CD4-positive, alpha-beta T cell treated with Interleukin-6 at 100 ng/mL for 8 hours (primary cell): Measurements from ENCODE around the gene CNTN1.

ENCODE experiments used
- DNase-seq: peaks from one replicate; pipeline ENCODE4 v3.0.0-alpha.2; 2020; ENCODE audit warnings: mixed read lengths, low spot score

The CNTN1 gene

DNA sequence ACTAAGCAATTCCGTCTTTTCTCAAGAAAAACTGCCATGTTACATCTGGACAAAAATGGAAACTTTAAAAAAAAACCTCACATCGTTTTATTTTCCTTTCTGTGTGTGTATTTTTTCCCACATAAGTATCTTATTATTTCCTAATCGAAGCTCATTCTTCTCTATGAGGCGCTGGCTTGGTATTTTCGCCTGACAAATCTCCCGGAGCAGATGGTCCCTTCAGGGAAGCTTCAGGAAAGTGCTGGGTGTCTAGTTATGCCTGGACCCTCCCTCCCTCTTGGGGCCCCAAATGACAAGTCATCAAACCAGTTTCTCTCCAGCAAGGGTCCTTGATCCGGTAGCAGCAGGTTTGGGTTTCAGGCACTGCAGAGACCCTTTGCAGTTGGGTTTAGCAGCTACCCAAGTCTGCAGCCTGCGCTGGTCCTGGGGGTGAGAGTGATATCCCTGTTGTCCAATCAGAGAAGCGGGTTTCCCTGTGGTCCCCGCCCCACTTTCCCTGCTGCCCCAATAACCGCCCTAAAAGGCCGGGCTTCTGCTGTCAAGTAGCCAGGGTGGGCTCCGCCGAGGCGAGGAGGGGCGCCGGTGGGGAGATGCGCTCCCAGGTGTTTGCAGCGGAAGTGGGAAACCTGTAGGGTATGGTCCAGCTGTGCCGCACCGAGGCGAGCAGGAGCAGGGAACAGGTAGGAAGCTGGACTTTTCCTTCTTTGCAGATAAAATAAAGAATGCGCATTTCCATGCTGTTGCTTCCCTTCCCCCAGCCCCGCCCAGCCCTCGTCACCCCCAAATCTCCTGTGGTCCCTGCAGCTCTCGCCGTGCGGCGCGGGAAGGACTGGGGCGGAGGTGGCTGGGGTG is at the start of gene CNTN1:
TSS of gene CNTN1 (plus strand) at position 527 of the 852 bp plus-strand sequence.
- no peak for DNase-seq

GRCh38 chr12:40643506-40643905 is 48.7 kb upstream of the CNTN1 start:
- DNase-seq: no peak

GRCh38 chr12:40643976-40644375 is 48.3 kb upstream of the CNTN1 start:
- no peak for DNase-seq

DNA sequence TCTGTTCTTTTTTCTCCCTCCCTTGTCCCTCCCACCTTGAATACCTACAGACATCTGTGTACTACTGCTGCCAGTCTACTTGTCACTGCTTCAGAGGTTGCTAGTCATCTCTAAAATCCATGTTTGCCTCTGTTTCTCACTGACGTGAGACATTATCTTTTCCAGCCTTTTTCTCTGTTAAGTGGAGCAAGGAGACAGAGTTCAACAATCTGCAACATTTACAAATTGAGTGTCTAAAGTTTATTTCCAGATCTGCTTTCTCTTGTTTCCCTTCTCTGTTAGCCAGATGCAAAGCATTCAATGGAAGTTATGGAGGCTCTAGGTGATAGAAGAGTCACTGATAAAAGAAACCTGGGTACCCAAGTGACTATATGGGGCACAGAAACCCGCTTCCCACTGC is 47.5 kb upstream of the CNTN1 start:
- no peak for DNase-seq

GRCh38 chr12:40645361-40645760 is 46.9 kb upstream of the CNTN1 start:
- no peak for DNase-seq

- DNase-seq: no peak
These were observed 45.8 kb upstream of the CNTN1 start for GRCh38 chr12:40646456-40646855.

DNA sequence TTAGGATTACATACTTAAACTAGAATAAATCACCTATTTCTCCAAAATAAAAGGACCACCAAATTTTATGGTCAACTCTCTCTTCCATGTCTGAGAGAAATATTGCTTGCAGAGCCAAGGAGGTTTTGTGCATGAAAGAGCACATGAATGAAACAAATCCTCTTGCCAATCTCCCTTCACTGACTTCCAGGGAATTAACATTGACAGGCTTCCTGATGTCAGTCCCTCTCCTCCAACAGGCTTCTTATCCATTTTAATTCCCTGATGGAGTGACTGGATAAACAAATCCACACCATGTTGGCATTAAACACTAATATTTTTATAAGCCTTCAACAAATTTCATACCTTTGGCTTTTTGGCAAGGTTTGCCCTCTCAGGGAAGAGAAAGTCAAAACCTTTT is 45.3 kb upstream of the CNTN1 start:
- DNase-seq: no peak

DNA sequence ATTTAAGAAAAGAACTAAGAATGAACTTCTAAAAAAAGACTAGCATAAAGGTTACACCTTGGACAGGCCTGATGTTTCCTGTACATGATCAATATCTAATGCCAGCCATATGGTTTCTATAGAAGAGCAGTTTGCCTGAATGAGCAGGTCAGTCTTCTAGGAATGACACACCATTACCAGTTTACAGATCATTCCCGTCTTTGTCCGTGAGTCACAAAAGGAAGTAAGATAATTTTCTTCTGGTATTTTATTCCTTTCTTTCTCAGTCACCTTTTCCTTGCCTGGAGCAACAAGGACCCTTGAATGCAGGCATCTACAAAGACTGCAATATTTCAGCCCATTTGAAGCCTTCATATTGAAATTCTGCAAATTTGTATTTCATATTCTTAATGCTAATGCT is 44.6 kb upstream of the CNTN1 start:
- no peak for DNase-seq

DNA sequence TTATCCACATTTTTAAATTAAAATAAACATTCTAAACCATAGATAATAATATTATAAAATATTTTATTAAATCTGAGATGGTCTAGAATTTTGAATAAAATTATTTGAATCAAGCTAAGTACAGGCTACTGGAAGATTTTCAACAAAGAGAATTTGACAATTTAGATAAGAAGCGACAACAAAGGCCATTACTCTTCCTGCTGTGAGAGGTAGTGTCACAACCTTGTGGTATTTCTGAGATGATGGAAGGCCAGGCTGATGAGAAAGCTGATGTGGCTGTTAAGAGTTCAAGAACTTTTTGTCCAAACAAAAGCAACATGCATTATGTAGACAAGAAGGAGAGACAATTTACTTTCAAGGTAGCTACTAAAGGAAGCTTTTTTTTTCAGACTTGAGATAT is 43.7 kb upstream of the CNTN1 start:
- no peak for DNase-seq

- DNase-seq: no peak
These were observed 42.1 kb upstream of the CNTN1 start for GRCh38 chr12:40650038-40650704.

GRCh38 chr12:40655451-40655850 is 36.8 kb upstream of the CNTN1 start:
- no peak for DNase-seq

DNA sequence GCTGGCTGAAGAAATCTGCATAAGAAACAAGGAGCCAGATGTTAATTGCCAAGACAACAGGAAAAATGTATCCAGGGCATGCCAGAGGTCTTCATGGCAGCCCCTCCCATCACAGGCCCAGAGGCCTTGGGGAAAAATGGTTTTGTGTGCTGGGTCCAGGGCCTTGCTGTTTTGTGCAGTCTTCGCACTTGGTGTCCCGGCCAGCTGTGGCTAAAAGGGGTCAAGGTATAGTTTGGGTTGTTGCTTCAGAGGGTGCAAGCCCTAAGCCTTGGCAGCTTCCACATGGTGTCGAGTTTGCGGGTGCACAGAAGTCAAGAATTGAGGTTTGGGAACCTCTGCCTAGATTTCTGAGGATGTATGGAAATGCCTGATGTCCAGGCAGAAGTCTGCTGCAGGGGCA is 29.9 kb upstream of the CNTN1 start:
- DNase-seq: no peak

- DNase-seq: no peak
These were observed 28.5 kb upstream of the CNTN1 start for GRCh38 chr12:40663781-40664180.

GRCh38 chr12:40668099-40668529 is 24.1 kb upstream of the CNTN1 start:
- DNase-seq: no peak

GRCh38 chr12:40672741-40673271 is 19.4 kb upstream of the CNTN1 start:
- DNase-seq: no peak

- no peak for DNase-seq
These were observed 11.1 kb upstream of the CNTN1 start for GRCh38 chr12:40681148-40681547.

DNA sequence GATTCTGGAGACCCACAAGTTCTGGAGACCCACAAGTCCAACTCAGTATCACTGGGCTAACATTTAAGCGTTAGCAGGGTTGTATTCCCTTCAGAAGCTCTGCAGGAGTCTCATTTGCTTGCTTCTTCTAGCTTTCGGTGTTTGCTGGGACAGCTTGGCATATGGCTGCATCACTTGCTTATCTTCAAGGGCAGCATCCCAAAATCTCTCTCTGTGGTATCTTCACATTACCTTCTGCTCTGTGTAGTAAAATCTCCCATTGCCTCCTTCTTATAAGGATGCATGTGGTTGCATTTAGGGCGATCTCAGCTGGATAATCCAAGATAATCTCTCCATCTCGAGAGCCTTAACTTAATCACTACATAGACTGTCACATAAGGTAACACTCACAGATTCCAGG is 7.3 kb upstream of the CNTN1 start:
- no peak for DNase-seq

DNA sequence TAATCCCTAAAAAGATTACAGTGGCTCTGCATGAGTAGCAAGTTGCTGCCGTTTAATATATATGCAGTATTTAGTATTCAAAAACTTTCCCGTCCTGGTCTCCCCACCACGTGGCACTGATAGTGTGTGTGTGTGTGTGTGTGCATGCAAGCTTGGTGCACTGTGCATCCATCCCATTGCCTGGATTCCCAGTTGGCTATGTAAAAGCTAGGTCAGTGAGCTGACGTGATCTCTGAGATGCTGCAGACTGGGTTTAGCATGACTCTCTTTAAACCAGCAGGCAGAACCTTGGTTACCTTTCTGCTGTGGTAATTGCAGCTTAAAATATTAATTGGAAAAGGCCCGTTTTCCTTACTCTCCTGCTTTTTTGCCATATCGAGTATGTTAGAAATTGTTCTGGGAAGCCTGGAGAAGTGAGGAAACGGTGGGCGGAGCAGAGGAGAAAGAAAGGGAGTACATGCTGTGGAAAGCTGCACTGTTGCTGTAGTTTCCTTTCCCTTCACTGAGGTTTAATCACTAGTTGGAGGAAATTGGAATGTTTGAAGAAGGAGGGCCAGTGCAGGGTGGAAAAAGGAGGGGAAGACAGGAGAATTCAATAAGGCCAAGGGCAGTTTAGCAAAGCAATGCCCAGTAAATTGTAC is 4.0 kb upstream of the CNTN1 start:
- no peak for DNase-seq

GRCh38 chr12:40689576-40689975 is 2.7 kb upstream of the CNTN1 start:
- DNase-seq: no peak

GRCh38 chr12:40692765-40693206 is 547 bp downstream of the CNTN1 start:
- DNase-seq: no peak

DNA sequence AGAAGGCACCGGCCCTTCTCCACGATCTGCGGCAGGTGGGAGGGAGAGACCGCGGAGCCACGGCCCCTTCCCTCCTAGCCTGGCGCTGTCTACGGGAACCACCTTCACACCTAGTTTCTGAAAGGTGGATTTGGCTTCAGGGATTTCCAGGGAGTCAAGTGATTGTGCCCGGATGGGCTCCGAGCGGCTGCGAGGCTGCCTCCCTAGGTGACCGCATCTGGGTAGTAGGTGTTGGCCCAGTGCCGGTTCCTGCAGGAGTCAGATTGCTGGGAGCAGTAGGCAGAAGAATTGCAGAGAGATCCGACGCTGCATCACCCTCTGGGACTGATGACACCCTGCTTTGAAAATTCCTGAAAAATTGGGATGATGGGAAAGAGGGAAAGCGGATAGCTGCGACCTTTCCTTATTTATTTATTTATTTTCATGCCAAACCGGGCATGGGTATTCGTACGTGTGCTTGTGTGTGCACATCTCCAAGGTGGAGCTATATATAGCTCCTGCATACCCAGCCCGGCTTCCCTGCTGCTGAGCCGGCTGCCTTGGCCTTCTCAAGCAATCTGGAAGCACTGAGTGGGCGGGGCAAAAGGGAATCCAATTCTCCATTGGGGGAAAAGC is 1.1 kb downstream of the CNTN1 start:
- no peak for DNase-seq

GRCh38 chr12:40697566-40698259 is 5.5 kb downstream of the CNTN1 start:
- no peak for DNase-seq
